ENCODE results near the gene COPG2.

Gene COPG2

GRCh38 chr7:130463553-130464434 is 204.8 kb downstream of the COPG2 start:
- DNase-seq, result no peak

- DNase-seq, result no peak
Observed at GRCh38 chr7:130461272-130461671, 207.3 kb downstream of the COPG2 start.

GRCh38 chr7:130458257-130458656 is 210.3 kb downstream of the COPG2 start:
- DNase-seq, result no peak

Measured in stimulated activated CD4-positive, alpha-beta T cell treated with anti-CD3 and anti-CD28 coated beads, Interleukin-1b, Interleukin-23, amount 100 ng/mL, for 48 hours (primary cell).